SK-N-SH treated with all-trans-retinoic acid at 6 μM for 48 hours (cell line): ENCODE data around the gene ABHD2.

Experiments used
- ATAC-seq: fragments of 200-7000 bp; cut with Tn5 transposase; 3 replicates; pipeline ENCODE4 v1.9.1; 2020; ENCODE audit warnings: mild to moderate bottlenecking, moderate library complexity
- ARNTL ChIP-seq: fragments of 450-650 bp; formaldehyde crosslinking; IDR thresholded peaks from 2 replicates; pipeline ENCODE4 v1.5.0; 2020; ENCODE audit warnings: low read depth, mild to moderate bottlenecking, moderate library complexity, borderline replicate concordance
- BACH2 ChIP-seq: fragments of 250-450 bp; sonication (Bioruptor Pico); IDR thresholded peaks from 2 replicates; pipeline ENCODE4 v1.9.0; 2021; ENCODE audit warnings: mild to moderate bottlenecking, borderline replicate concordance
- CSDC2 ChIP-seq: fragments of 250-450 bp; sonication (Bioruptor Pico); IDR thresholded peaks from 2 replicates; pipeline ENCODE4 v1.5.0; 2020; ENCODE audit warnings: mild to moderate bottlenecking, moderate library complexity
- ESRRG ChIP-seq: fragments of 250-450 bp; sonication (Bioruptor Pico); IDR thresholded peaks from 2 replicates; pipeline ENCODE4 v1.6.1; 2021; ENCODE audit warnings: mild to moderate bottlenecking
- ISL1 ChIP-seq: fragments of 250-450 bp; sonication (Bioruptor Pico); IDR thresholded peaks from 2 replicates; pipeline ENCODE4 v2.1.2; 2022; ENCODE audit warnings: mild to moderate bottlenecking, moderate library complexity
- OSR1 ChIP-seq: fragments of 250-450 bp; sonication (Bioruptor Pico); IDR thresholded peaks from 2 replicates; pipeline ENCODE4 v1.8.0; 2022; ENCODE audit warnings: moderate library complexity, mild to moderate bottlenecking, inconsistent platforms
- PATZ1 ChIP-seq: fragments of 250-450 bp; sonication (Bioruptor Pico); IDR thresholded peaks from 2 replicates; pipeline ENCODE4 v1.8.0; 2020; ENCODE audit warnings: mild to moderate bottlenecking, moderate library complexity, borderline replicate concordance
- POU6F1 ChIP-seq: fragments of 250-450 bp; sonication (Bioruptor Pico); IDR thresholded peaks from 2 replicates; pipeline ENCODE4 v1.8.0; 2021; ENCODE audit warnings: low read depth, mild to moderate bottlenecking, moderate library complexity, borderline replicate concordance
- PPARA ChIP-seq: fragments of 250-450 bp; sonication (Bioruptor Pico); IDR thresholded peaks from 2 replicates; pipeline ENCODE4 v1.5.0; 2020; ENCODE audit warnings: mild to moderate bottlenecking, borderline replicate concordance
- RARB ChIP-seq: fragments of 250-450 bp; sonication (Bioruptor Pico); IDR thresholded peaks from 2 replicates; pipeline ENCODE4 v1.8.0; 2021; ENCODE audit warnings: mild to moderate bottlenecking, moderate library complexity
- SNAI2 ChIP-seq: fragments of 250-450 bp; sonication (Bioruptor Pico); IDR thresholded peaks from 2 replicates; pipeline ENCODE4 v1.5.0; 2020; ENCODE audit warnings: mild to moderate bottlenecking, moderate library complexity
- TOX ChIP-seq: fragments of 250-450 bp; sonication (Bioruptor Pico); IDR thresholded peaks from 2 replicates; pipeline ENCODE4 v1.8.0; 2021; ENCODE audit warnings: mild to moderate bottlenecking, moderate library complexity, borderline replicate concordance
- ZC3H10 ChIP-seq: fragments of 250-450 bp; sonication (Bioruptor Pico); IDR thresholded peaks from 2 replicates; pipeline ENCODE4 v1.5.1; 2021; ENCODE audit warnings: mild to moderate bottlenecking, moderate library complexity
- ZFP3 ChIP-seq: fragments of 250-450 bp; sonication (Bioruptor Pico); IDR thresholded peaks from 2 replicates; pipeline ENCODE4 v1.5.0; 2020; ENCODE audit warnings: mild to moderate bottlenecking, moderate library complexity
- ZFP30 ChIP-seq: fragments of 450-650 bp; formaldehyde crosslinking; IDR thresholded peaks from 2 replicates; pipeline ENCODE4 v1.5.0; 2022; ENCODE audit warnings: mild to moderate bottlenecking, moderate library complexity
- ZNF565 ChIP-seq: fragments of 450-650 bp; formaldehyde crosslinking; conservative IDR thresholded peaks from 2 replicates; pipeline ENCODE4 v1.5.0; 2020; ENCODE audit warnings: low read depth, mild to moderate bottlenecking, moderate library complexity
- TF ChIP-seq, protein P1 (sequence below): fragments of 250-450 bp; sonication (Bioruptor Pico); IDR thresholded peaks from 2 replicates; pipeline ENCODE4 v1.5.1; 2021; ENCODE audit warnings: mild to moderate bottlenecking, moderate library complexity
- TF ChIP-seq, protein P2 (sequence below): fragments of 250-450 bp; sonication (Bioruptor Pico); IDR thresholded peaks from 2 replicates; pipeline ENCODE4 v1.5.1; 2020; ENCODE audit warnings: low read depth, mild to moderate bottlenecking, moderate library complexity
- TF ChIP-seq, protein P3 (sequence below): fragments of 250-450 bp; sonication (Bioruptor Pico); IDR thresholded peaks from 2 replicates; pipeline ENCODE4 v1.5.0; 2020; ENCODE audit warnings: mild to moderate bottlenecking, moderate library complexity

The ABHD2 gene

GRCh38 chr15:89148126-89148525, 59.9 kb downstream of the ABHD2 start (continued):
- TF ChIP-seq, protein P1, sequence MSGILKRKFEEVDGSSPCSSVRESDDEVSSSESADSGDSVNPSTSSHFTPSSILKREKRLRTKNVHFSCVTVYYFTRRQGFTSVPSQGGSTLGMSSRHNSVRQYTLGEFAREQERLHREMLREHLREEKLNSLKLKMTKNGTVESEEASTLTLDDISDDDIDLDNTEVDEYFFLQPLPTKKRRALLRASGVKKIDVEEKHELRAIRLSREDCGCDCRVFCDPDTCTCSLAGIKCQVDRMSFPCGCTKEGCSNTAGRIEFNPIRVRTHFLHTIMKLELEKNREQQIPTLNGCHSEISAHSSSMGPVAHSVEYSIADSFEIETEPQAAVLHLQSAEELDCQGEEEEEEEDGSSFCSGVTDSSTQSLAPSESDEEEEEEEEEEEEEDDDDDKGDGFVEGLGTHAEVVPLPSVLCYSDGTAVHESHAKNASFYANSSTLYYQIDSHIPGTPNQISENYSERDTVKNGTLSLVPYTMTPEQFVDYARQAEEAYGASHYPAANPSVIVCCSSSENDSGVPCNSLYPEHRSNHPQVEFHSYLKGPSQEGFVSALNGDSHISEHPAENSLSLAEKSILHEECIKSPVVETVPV (CRISPR knock-in tag), result no peak
- TF ChIP-seq ZC3H10 (CRISPR knock-in tag), result no peak
- TF ChIP-seq, protein P2, sequence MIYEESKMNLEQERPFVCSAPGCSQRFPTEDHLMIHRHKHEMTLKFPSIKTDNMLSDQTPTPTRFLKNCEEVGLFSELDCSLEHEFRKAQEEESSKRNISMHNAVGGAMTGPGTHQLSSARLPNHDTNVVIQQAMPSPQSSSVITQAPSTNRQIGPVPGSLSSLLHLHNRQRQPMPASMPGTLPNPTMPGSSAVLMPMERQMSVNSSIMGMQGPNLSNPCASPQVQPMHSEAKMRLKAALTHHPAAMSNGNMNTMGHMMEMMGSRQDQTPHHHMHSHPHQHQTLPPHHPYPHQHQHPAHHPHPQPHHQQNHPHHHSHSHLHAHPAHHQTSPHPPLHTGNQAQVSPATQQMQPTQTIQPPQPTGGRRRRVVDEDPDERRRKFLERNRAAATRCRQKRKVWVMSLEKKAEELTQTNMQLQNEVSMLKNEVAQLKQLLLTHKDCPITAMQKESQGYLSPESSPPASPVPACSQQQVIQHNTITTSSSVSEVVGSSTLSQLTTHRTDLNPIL (CRISPR knock-in tag), result no peak
- TF ChIP-seq ARNTL, result no peak

GRCh38 chr15:89149501-89150101, 61.3 kb downstream of the ABHD2 start:
- ATAC-seq, result no peak
- TF ChIP-seq PATZ1 (CRISPR knock-in tag) (no peak), CSDC2 (CRISPR knock-in tag) (no peak), ZFP30 (CRISPR knock-in tag) (no peak), ESRRG (no peak), BACH2 (no peak), ZFP3 (CRISPR knock-in tag) (no peak), ARNTL (no peak), PPARA (no peak), ISL1 (CRISPR knock-in tag) (no peak), RARB (no peak), ZC3H10 (CRISPR knock-in tag) (no peak), SNAI2 (CRISPR knock-in tag) (no peak), ZNF565 (no peak), OSR1 (CRISPR knock-in tag) (no peak), TOX (CRISPR knock-in tag) (no peak)
- TF ChIP-seq, protein P3, sequence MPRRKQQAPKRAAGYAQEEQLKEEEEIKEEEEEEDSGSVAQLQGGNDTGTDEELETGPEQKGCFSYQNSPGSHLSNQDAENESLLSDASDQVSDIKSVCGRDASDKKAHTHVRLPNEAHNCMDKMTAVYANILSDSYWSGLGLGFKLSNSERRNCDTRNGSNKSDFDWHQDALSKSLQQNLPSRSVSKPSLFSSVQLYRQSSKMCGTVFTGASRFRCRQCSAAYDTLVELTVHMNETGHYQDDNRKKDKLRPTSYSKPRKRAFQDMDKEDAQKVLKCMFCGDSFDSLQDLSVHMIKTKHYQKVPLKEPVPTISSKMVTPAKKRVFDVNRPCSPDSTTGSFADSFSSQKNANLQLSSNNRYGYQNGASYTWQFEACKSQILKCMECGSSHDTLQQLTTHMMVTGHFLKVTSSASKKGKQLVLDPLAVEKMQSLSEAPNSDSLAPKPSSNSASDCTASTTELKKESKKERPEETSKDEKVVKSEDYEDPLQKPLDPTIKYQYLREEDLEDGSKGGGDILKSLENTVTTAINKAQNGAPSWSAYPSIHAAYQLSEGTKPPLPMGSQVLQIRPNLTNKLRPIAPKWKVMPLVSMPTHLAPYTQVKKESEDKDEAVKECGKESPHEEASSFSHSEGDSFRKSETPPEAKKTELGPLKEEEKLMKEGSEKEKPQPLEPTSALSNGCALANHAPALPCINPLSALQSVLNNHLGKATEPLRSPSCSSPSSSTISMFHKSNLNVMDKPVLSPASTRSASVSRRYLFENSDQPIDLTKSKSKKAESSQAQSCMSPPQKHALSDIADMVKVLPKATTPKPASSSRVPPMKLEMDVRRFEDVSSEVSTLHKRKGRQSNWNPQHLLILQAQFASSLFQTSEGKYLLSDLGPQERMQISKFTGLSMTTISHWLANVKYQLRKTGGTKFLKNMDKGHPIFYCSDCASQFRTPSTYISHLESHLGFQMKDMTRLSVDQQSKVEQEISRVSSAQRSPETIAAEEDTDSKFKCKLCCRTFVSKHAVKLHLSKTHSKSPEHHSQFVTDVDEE, result no peak
- TF ChIP-seq, protein P2 (CRISPR knock-in tag), result no peak

DNA sequence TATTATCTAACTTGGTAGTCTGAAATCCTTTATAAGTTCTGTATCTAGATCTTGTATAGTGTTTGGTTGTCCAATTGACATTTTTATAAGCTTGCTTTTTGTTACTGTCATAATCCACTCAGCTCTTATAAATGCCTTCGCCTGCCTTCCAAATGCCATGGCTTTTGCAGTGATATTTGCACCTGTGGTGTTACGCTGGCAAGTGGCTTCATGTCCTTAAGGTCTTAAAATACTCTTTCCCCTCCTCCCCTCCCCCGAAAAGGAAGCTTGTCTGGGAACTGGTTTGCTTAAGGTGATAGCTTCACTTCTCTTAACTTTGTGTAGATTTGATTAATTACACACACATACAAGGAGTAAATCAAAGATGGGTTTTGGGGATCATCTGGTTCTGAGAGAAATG, 62.0 kb downstream of the ABHD2 start:
- ATAC-seq, result no peak
- TF ChIP-seq POU6F1 (no peak), ARNTL (no peak)
